Measurements from ENCODE around the gene BOD1L1. TPM values are rescaled to one million over a fixed set of nuclear protein-coding genes. Genes with fewer than 3 reads are reported as not detected.

Gene BOD1L1
- total and polyA plus RNA-seq, 2 of the 8 experiments (the other 6 are each of a cell fraction or from before 2014, with no cell fraction given) = 6.8 to 39.3 TPM

GRCh38 chr4:13542577-13543031 is 84.9 kb downstream of the BOD1L1 start:
- H2BK20ac ChIP-seq (ENCODE audit: low read length) = no peak overlapping the region
- no peak overlapping the region for H3K4ac ChIP-seq (replicated peaks; ENCODE audit: insufficient read length, low read depth, low read length)
- H3K56ac ChIP-seq (replicated peaks; ENCODE audit: insufficient read length, low read depth, low read length) = no peak overlapping the region
- peak in 1 of 2 experiments; percentile 60 for DNase-seq (ENCODE audit: low read depth in 1 of 2, low spot score in 2 of 2)
- no peak for FAIRE-seq
- H3K4me3 ChIP-seq (ENCODE audit: extremely low read depth in 1 of 4, insufficient read depth in 2 of 4, low read depth in 3 of 4, low read length in 4 of 4) = peak overlapping the region in 1 of 4 experiments; percentile 49; a peak in 2 of 8 replicates
- ChIA-PET POLR2A (ENCODE audit: partially characterized antibody) (interaction anchor here (1.0 to 5.1 kb wide), 4 partner anchors 12 to 59 kb away, joined by 5 to 37 read pairs (median 14); partner anchors contain the start of gene RAB28), CTCF (ENCODE audit: partially characterized antibody) (interaction anchor here (0.9 to 6.2 kb wide), 8 partner anchors 8 to 689 kb away, joined by 3 to 132 read pairs (median 6); no protein-coding TSS in a partner anchor)
- no peak overlapping the region for H2BK120ac ChIP-seq (replicated peaks; ENCODE audit: low read depth, low read length)
- peak overlapping the region; percentile 62 to 69 for H3K4me2 ChIP-seq (ENCODE audit: insufficient read depth in 1 of 2, low read depth in 2 of 2, low read length in 2 of 2)
- no peak overlapping the region for H3K23ac ChIP-seq (ENCODE audit: insufficient read length)
- no peaks in the 10 kb centered on the region for H3K79me1 ChIP-seq (ENCODE audit: low read depth, low read length)
- no peak overlapping the region for H2BK5ac ChIP-seq (ENCODE audit: low read depth, low read length)
- H2BK15ac ChIP-seq (ENCODE audit: low read length) = no peak overlapping the region
- no peaks in the 10 kb centered on the region for H3K79me2 ChIP-seq (ENCODE audit: control insufficient read depth in 1 of 2, insufficient read depth in 2 of 2, low read length in 2 of 2)
- H4K5ac ChIP-seq (ENCODE audit: insufficient read length, low read depth, low read length) = no peak overlapping the region
- no peak overlapping the region for H4K8ac ChIP-seq (ENCODE audit: extremely low read depth, insufficient read depth, low read length)
- peak overlapping the region; percentile 45; the same call in 1 of the 2 replicates for H2BK12ac ChIP-seq (ENCODE audit: low read depth, low read length)
- H3K36me3 ChIP-seq (ENCODE audit: control insufficient read depth in 2 of 4, insufficient read depth in 4 of 4, low read length in 3 of 4) = peaks cover 0 to 11% (median 0%) of the 10 kb centered on the region in 4 experiments; a peak in 1 of 8 replicates
- H2AK5ac ChIP-seq (ENCODE audit: low read depth, low read length) = no peak overlapping the region
- H3K18ac ChIP-seq (ENCODE audit: extremely low read depth, low read length) = no peak overlapping the region; the same call in 1 of the 2 replicates
- no peak overlapping the region for H4K91ac ChIP-seq (replicated peaks; ENCODE audit: insufficient read length, low read length)
- WGBS, 2 experiments (ENCODE audit: extremely low coverage in 1 of 2, insufficient coverage in 1 of 2, insufficient read length in 1 of 2, insufficient replicate concordance in 2 of 2, low coverage in 1 of 2, low lambda C conversion rate in 2 of 2, missing lambda C conversion rate in 1 of 2) = 7% methylated on average over 27 of the region's 27 CpGs; no CpG with 5 or more reads in 1 of the 2 experiments
- peaks cover 7 to 27% (median 21%) of the 10 kb centered on the region in 4 experiments for H3K4me1 ChIP-seq (replicated peaks in 1 of 4; ENCODE audit: control insufficient read depth in 3 of 4, insufficient read depth in 4 of 4, low read length in 3 of 4)
- no peak overlapping the region for H3K14ac ChIP-seq (ENCODE audit: insufficient read length)
- peak; percentile 11 for TF ChIP-seq EZH2 (IDR thresholded peaks at IDR 0.05; ENCODE audit: low read depth, low read length, severe bottlenecking)
- no peak for TF ChIP-seq USF2 (IDR thresholded peaks at IDR 0.05; ENCODE audit: low read length)
- no peak for TF ChIP-seq PHF8 (conservative IDR thresholded peaks at IDR 0.05; ENCODE audit: low read depth, low read length)
- no peak for TF ChIP-seq HDAC2 (IDR thresholded peaks at IDR 0.05; ENCODE audit: borderline replicate concordance in 1 of 2, low read depth in 2 of 2, low read length in 2 of 2)
- TF ChIP-seq ATF2 (IDR thresholded peaks at IDR 0.05; ENCODE audit: low read length) = no peak
- H2AFZ ChIP-seq (ENCODE audit: low read length) = no peak overlapping the region
- H4K20me1 ChIP-seq (replicated peaks in 1 of 2; ENCODE audit: control insufficient read depth in 1 of 2, insufficient read depth in 2 of 2, low read length in 2 of 2) = peaks cover 4 to 25% of the 10 kb centered on the region in 2 experiments
- no peaks in the 10 kb centered on the region; a peak in 1 of 4 replicates for H3K9me3 ChIP-seq (ENCODE audit: insufficient read depth in 2 of 2, low read depth in 1 of 2, low read length in 1 of 2)
- H3K23me2 ChIP-seq (ENCODE audit: low read depth, low read length) = peaks cover 10% of the 10 kb centered on the region
- peaks cover 80 to 100% (median 90%) of the 10 kb centered on the region in 4 experiments for H3K27me3 ChIP-seq (replicated peaks in 1 of 4; ENCODE audit: control insufficient read depth in 3 of 4, extremely low read depth in 1 of 4, insufficient read depth in 3 of 4, low read length in 3 of 4)
- no peak overlapping the region for H3K9ac ChIP-seq (replicated peaks in 1 of 4; ENCODE audit: extremely low read depth in 1 of 4, low read depth in 3 of 4, low read length in 3 of 4)
- H3K27ac ChIP-seq (ENCODE audit: low read depth, low read length) = no peak overlapping the region

Data from H1 (cell line).